OCI-LY7 (cell line): ENCODE measurements around the gene POLQ.

Experiments used
- EZH2phosphoT487 ChIP-seq: fragments of 200-600 bp; sonication (generic); IDR thresholded peaks from 2 replicates; pipeline ENCODE4 v1.6.1; 2018; ENCODE audit warnings: low read depth, borderline replicate concordance, mild to moderate bottlenecking, mixed run types, antibody characterized with exemption, low read length, moderate library complexity, mixed read lengths
- TF ChIP-seq, protein P1 (sequence below): fragments of 200-600 bp; sonication (generic); conservative IDR thresholded peaks from 2 replicates; pipeline ENCODE4 v1.5.1; 2014; ENCODE audit warnings: mild to moderate bottlenecking, antibody characterized with exemption, low read length, moderate library complexity, mixed read lengths

DNA sequence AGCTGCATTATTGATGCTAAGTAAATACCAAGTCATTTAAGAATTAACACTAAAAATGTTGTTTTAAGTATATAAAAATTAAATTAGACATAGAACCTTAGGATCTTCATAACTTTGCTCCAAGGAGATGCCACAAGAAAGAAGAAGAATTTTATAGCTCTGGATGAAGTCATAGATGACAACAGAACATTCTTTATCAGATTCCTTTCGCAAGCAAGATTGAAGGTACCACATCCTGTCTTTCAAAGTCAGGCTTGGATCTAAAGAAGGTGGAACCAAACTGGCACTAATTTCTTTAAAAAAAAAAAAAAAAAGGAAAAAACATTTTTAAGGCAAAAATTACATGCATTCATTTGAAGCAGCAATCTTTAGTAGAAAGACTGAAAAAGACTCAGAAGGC is 62.5 kb downstream of the POLQ start:
- TF ChIP-seq, protein P1, sequence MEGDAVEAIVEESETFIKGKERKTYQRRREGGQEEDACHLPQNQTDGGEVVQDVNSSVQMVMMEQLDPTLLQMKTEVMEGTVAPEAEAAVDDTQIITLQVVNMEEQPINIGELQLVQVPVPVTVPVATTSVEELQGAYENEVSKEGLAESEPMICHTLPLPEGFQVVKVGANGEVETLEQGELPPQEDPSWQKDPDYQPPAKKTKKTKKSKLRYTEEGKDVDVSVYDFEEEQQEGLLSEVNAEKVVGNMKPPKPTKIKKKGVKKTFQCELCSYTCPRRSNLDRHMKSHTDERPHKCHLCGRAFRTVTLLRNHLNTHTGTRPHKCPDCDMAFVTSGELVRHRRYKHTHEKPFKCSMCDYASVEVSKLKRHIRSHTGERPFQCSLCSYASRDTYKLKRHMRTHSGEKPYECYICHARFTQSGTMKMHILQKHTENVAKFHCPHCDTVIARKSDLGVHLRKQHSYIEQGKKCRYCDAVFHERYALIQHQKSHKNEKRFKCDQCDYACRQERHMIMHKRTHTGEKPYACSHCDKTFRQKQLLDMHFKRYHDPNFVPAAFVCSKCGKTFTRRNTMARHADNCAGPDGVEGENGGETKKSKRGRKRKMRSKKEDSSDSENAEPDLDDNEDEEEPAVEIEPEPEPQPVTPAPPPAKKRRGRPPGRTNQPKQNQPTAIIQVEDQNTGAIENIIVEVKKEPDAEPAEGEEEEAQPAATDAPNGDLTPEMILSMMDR: no peak
- no peak for TF ChIP-seq EZH2phosphoT487
